HG03135 (cell line): ENCODE results near the gene FAT3.

Experiments
- ATAC-seq: cut with Tn5 transposase; IDR thresholded peaks from one replicate; pipeline ENCODE4 v1.9.1; 2021; ENCODE audit warnings: mild to moderate bottlenecking, moderate library complexity; ENCODE audit not compliant: unreplicated experiment

Gene FAT3

GRCh38 chr11:92227230-92227814 lies 2.7 kb downstream of the FAT3 start:
- no peak for ATAC-seq

GRCh38 chr11:92227959-92228935 lies 3.6 kb downstream of the FAT3 start:
- no peak for ATAC-seq

- ATAC-seq: no peak
These were observed 12.2 kb downstream of the FAT3 start for GRCh38 chr11:92236856-92237255.

- no peak for ATAC-seq
These were observed 16.3 kb downstream of the FAT3 start for GRCh38 chr11:92240916-92241315.

- ATAC-seq: no peak
These were observed 21.2 kb downstream of the FAT3 start for GRCh38 chr11:92245700-92246271.

GRCh38 chr11:92246630-92247029 lies 22.0 kb downstream of the FAT3 start:
- ATAC-seq: no peak

GRCh38 chr11:92249156-92249753 lies 24.6 kb downstream of the FAT3 start:
- ATAC-seq: no peak

- ATAC-seq: no peak
These were observed 27.4 kb downstream of the FAT3 start for GRCh38 chr11:92251980-92252379.

- no peak for ATAC-seq
These were observed 28.8 kb downstream of the FAT3 start for GRCh38 chr11:92253421-92253820.

GRCh38 chr11:92253945-92254344 lies 29.3 kb downstream of the FAT3 start:
- no peak for ATAC-seq

GRCh38 chr11:92257536-92257935 lies 32.9 kb downstream of the FAT3 start:
- no peak for ATAC-seq

GRCh38 chr11:92259861-92260260 lies 35.2 kb downstream of the FAT3 start:
- ATAC-seq: no peak

- ATAC-seq: no peak
These were observed 39.7 kb downstream of the FAT3 start for GRCh38 chr11:92264350-92264749.

GRCh38 chr11:92266806-92267205 lies 42.2 kb downstream of the FAT3 start:
- no peak for ATAC-seq

GRCh38 chr11:92267278-92267677 lies 42.7 kb downstream of the FAT3 start:
- no peak for ATAC-seq

GRCh38 chr11:92267968-92268367 lies 43.4 kb downstream of the FAT3 start:
- ATAC-seq: no peak

GRCh38 chr11:92268546-92268945 lies 43.9 kb downstream of the FAT3 start:
- ATAC-seq: no peak

GRCh38 chr11:92269021-92269420 lies 44.4 kb downstream of the FAT3 start:
- ATAC-seq: no peak

GRCh38 chr11:92269841-92270240 lies 45.2 kb downstream of the FAT3 start:
- ATAC-seq: no peak

- no peak for ATAC-seq
These were observed 48.0 kb downstream of the FAT3 start for GRCh38 chr11:92272651-92273050.
